ENCODE results near the gene ASMTL. TPM values are rescaled to one million over a fixed set of nuclear protein-coding genes. Genes with fewer than 3 reads are reported as not detected.
"Not testable (repeated sequence)": the region's sequence is repeated elsewhere in the genome, so short reads cannot be mapped to it uniquely, and the experiment has no call there.

ASMTL gene
- total and polyA plus RNA-seq, 10 donors = 21.3 to 35.5 (median 27.2) TPM

DNA sequence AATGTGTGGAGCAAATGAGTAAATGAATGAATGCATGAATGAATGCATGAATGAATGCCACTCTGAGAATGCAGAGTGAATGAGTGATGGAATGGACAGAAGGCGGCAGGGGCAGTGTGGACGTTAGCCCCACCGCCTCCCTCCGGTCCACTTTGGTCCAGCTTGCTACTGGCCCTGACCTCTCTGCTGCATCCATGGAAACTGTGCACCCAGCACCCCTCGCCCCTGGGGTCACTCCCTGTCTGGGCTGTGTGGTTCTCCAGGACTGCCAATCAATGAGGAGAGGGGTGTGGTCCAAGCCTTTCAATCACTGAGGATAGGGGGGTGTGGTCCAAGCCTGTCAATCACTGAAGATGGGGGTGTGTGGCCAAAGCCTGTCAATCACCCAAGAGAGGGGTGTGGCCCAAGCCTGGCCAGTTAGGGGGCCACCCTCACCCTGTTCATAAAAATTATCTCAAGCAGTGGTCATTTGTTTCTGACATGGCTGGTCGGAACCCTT lies 39.2 kb upstream of the ASMTL start:
- intact Hi-C loops (cut with DNase I; ENCODE audit: low total_unique reads) = no loop called here
- Histone ChIP-seq H3K9me3 (peaks cover 0 to 7% (median 0%) of the 10 kb centered on the region in 8 donors), H3K27ac (no peak overlapping the region), H3K4me1 (peaks cover 7 to 48% (median 26%) of the 10 kb centered on the region in 6 donors), H3K4me3 (no peak overlapping the region), H3K27me3 (replicated peaks in 1 of 7) (no peaks in the 10 kb centered on the region), H3K36me3 (peaks cover 0 to 27% (median 0%) of the 10 kb centered on the region in 6 donors)
- TF ChIP-seq, protein P1, sequence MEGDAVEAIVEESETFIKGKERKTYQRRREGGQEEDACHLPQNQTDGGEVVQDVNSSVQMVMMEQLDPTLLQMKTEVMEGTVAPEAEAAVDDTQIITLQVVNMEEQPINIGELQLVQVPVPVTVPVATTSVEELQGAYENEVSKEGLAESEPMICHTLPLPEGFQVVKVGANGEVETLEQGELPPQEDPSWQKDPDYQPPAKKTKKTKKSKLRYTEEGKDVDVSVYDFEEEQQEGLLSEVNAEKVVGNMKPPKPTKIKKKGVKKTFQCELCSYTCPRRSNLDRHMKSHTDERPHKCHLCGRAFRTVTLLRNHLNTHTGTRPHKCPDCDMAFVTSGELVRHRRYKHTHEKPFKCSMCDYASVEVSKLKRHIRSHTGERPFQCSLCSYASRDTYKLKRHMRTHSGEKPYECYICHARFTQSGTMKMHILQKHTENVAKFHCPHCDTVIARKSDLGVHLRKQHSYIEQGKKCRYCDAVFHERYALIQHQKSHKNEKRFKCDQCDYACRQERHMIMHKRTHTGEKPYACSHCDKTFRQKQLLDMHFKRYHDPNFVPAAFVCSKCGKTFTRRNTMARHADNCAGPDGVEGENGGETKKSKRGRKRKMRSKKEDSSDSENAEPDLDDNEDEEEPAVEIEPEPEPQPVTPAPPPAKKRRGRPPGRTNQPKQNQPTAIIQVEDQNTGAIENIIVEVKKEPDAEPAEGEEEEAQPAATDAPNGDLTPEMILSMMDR (IDR thresholded peaks at IDR 0.05 in 8 of 11, conservative IDR thresholded peaks at IDR 0.05 in 3 of 11) = no peak
- TF ChIP-seq POLR2A (IDR thresholded peaks at IDR 0.05) = no peak
- TF ChIP-seq POLR2AphosphoS5 (IDR thresholded peaks at IDR 0.05) = no peak
- WGBS, 5 donors = 80 to 89% (median 84%) methylated on average over 6 of the region's 6 CpGs
- peak; percentile 71 for DNase-seq

DNA sequence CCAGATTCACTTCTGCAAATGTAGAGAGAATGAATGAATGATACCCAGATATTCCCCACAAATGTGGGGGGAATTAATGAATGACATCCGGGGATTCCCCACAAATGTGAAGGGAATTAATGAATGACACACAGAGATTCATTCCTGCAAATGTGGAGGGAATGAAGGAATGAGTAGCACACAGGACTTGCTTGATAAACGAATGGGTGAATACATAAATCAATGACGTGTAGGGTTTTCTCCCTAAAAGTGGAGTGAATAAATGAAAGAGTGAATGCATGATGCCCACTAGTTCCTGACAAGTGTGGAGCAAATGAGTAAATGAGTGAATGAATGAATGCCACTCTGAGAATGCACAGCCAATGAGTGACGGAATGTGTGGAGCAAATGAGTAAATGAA lies 38.5 kb upstream of the ASMTL start:
- WGBS, 5 donors = 93 to 98% (median 94%) methylated on average over 4 of the region's 4 CpGs
- intact Hi-C loops (cut with DNase I; ENCODE audit: low total_unique reads); DNase-seq; H3K4me3 ChIP-seq; H3K9me3 ChIP-seq; H3K27me3 ChIP-seq (replicated peaks in 1 of 7); H3K27ac ChIP-seq: not testable (repeated sequence)
- peaks cover 11 to 50% (median 33%) of the 10 kb centered on the region in 6 donors for H3K4me1 ChIP-seq
- H3K36me3 ChIP-seq = peaks cover 0 to 34% (median 0%) of the 10 kb centered on the region in 6 donors

DNA sequence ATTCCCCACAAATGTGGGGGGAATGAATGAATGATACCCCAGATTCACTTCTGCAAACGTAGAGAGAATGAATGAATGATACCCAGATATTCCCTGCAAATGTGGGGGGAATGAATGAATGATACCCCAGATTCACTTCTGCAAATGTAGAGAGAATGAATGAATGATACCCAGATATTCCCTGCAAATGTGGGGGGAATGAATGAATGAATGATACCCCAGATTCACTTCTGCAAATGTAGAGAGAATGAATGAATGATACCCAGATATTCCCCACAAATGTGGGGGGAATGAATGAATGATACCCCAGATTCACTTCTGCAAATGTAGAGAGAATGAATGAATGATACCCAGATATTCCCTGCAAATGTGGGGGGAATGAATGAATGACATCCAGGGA lies 38.0 kb upstream of the ASMTL start:
- H3K4me3 ChIP-seq; H3K27ac ChIP-seq; H3K27me3 ChIP-seq (replicated peaks in 1 of 7); DNase-seq; H3K9me3 ChIP-seq; intact Hi-C loops (cut with DNase I; ENCODE audit: low total_unique reads): not testable (repeated sequence)
- WGBS, 5 donors = 82 to 94% (median 90%) methylated on average over 1 of the region's 1 CpG
- peaks cover 0 to 38% (median 0%) of the 10 kb centered on the region in 6 donors for H3K36me3 ChIP-seq
- peaks cover 11 to 48% (median 34%) of the 10 kb centered on the region in 6 donors for H3K4me1 ChIP-seq

DNA sequence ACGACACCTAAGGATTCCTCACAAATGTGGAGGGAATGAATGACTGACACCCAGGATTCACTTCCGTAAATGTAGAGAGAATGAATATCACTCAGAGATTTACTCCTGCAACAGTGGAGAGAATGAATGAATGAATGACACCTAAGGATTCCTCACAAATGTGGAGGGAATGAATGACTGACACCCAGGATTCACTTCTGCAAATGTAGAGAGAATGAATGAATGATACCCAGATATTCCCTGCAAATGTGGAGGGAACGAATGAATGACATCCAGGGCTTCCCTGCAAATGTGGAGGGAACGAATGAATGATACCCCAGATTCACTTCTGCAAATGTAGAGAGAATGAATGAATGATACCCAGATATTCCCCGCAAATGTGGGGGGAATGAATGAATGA lies 36.6 kb upstream of the ASMTL start:
- H3K27me3 ChIP-seq (replicated peaks in 1 of 7); H3K4me3 ChIP-seq; DNase-seq; H3K9me3 ChIP-seq; intact Hi-C loops (cut with DNase I; ENCODE audit: low total_unique reads); H3K27ac ChIP-seq: not testable (repeated sequence)
- Histone ChIP-seq H3K36me3 (peaks cover 0 to 38% (median 0%) of the 10 kb centered on the region in 6 donors), H3K4me1 (peaks cover 11 to 47% (median 29%) of the 10 kb centered on the region in 6 donors)
- 80 to 95% (median 86%) methylated on average over 4 to 5 of the region's 5 CpGs for WGBS, 5 donors

DNA sequence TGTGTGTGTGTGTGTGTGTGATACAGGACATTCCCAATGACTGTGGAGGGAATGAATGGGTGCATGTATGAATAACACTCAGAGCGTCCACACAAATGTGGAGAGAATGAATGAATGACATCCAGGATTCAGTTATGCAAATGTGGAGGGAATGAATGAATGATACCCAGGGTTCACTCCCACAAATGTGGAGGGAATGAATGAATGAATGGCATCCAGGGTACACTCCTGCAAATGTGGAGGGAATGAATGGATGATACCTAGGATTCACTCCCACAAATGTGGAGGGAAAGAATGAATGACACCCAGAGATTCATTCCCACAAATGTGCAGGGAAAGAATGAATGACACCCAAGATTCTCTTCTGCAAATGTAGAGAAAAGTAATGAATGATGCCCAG lies 36.0 kb upstream of the ASMTL start:
- H3K9me3 ChIP-seq = peaks cover 0 to 7% (median 0%) of the 10 kb centered on the region in 8 donors
- H3K36me3 ChIP-seq = peaks cover 0 to 38% (median 0%) of the 10 kb centered on the region in 6 donors
- H3K27me3 ChIP-seq (replicated peaks in 1 of 7) = no peaks in the 10 kb centered on the region
- no peak for TF ChIP-seq POLR2AphosphoS5 (IDR thresholded peaks at IDR 0.05)
- TF ChIP-seq, protein P1 (IDR thresholded peaks at IDR 0.05 in 8 of 11, conservative IDR thresholded peaks at IDR 0.05 in 3 of 11) = no peak
- no peak for TF ChIP-seq POLR2A (IDR thresholded peaks at IDR 0.05)
- H3K4me3 ChIP-seq = no peak overlapping the region
- intact Hi-C loops (cut with DNase I; ENCODE audit: low total_unique reads) = no loop called here
- no peak overlapping the region for H3K27ac ChIP-seq
- H3K4me1 ChIP-seq = peaks cover 6 to 47% (median 29%) of the 10 kb centered on the region in 6 donors
- no peak for DNase-seq
- 84 to 96% (median 94%) methylated on average over 1 of the region's 1 CpG for WGBS, 5 donors
